Vagina (tissue), 2 donors: ENCODE measurements around the gene RPUSD3.

Source experiments
- POLR2A ChIP-seq, 2 donors: fragments of 450-650 bp; IDR thresholded peaks; one replicate each; pipeline ENCODE4 v1.6.1; 2017; ENCODE audit warnings: antibody characterized with exemption in 2 of 2, mild to moderate bottlenecking in 2 of 2, moderate library complexity in 2 of 2
- POLR2AphosphoS5 ChIP-seq, 2 donors: sonication (generic); formaldehyde crosslinking; IDR thresholded peaks; one replicate each; pipeline ENCODE4 v1.9.0; 2017; ENCODE audit warnings: antibody characterized with exemption in 2 of 2, mild to moderate bottlenecking in 2 of 2, low read depth in 1 of 2; ENCODE audit not compliant: insufficient read depth in 1 of 2
- TF ChIP-seq, protein P1 (sequence below), 3 experiments: fragments of 450-650 bp in 2 of 3; fragments of 200-600 bp in 1 of 3; sonication (generic) in 1 of 3; IDR thresholded peaks; one replicate each; pipeline ENCODE4 v1.5.1; 2017 to 2019; ENCODE audit warnings: antibody characterized with exemption in 3 of 3, mild to moderate bottlenecking in 2 of 3, moderate library complexity in 2 of 3

DNA sequence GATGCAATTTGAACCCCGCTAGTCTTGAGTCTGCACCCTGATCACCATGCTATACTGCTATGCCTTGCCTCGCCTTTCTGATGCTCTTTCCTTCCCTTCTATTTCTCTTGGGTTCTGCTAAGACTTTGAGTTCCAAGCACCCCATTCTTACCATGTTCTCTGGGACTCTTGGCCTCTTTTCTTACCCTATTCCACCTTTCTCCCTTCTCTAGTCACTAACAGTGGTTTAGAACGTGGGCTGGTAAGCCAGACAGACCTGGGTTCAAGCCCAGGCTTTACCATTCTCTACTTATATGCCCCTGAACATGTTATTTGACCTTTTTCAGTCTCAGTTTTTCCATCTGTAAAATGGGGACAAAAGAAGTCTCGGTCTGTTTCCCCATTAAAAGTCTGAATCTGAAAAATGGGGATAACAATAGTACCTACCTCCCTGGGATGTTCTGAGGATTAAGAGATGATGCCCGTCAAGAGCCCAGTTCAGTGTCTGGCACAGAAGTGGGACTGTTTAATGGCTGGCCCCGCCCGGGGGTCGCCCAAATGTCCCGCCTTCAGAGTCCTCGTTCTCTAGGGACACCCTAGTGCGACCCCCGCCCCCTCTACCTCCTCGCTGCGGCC is 51.9 kb downstream of the RPUSD3 start:
- TF ChIP-seq, protein P1, sequence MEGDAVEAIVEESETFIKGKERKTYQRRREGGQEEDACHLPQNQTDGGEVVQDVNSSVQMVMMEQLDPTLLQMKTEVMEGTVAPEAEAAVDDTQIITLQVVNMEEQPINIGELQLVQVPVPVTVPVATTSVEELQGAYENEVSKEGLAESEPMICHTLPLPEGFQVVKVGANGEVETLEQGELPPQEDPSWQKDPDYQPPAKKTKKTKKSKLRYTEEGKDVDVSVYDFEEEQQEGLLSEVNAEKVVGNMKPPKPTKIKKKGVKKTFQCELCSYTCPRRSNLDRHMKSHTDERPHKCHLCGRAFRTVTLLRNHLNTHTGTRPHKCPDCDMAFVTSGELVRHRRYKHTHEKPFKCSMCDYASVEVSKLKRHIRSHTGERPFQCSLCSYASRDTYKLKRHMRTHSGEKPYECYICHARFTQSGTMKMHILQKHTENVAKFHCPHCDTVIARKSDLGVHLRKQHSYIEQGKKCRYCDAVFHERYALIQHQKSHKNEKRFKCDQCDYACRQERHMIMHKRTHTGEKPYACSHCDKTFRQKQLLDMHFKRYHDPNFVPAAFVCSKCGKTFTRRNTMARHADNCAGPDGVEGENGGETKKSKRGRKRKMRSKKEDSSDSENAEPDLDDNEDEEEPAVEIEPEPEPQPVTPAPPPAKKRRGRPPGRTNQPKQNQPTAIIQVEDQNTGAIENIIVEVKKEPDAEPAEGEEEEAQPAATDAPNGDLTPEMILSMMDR (IDR thresholded peaks at IDR 0.05), result no peak
- no peak for TF ChIP-seq POLR2A (IDR thresholded peaks at IDR 0.05)
- TF ChIP-seq POLR2AphosphoS5 (IDR thresholded peaks at IDR 0.05; ENCODE audit: insufficient read depth in 1 of 2, low read depth in 1 of 2), result no peak
